ENCODE data around the gene CEP128. TPM values are rescaled to one million over a fixed set of nuclear protein-coding genes. Genes with fewer than 3 reads are reported as not detected.

CEP128 gene
- polyA plus RNA-seq, 1 donor (not counting 4 experiments of a cell fraction or from before 2014, with no cell fraction given): 2.6 TPM

GRCh38 chr14:80974679-80975078 lies 33.1 kb upstream of the CEP128 start:
- Histone ChIP-seq H3K4me3 (ENCODE audit: control insufficient read depth in 2 of 3, extremely low read depth in 1 of 3, insufficient read depth in 2 of 3, low read depth in 1 of 3, low read length in 3 of 3) (no peak overlapping the region), H3K79me2 (ENCODE audit: control insufficient read depth, insufficient read depth, low read length) (no peaks in the 10 kb centered on the region), H3K4me2 (ENCODE audit: control insufficient read depth, extremely low read depth, insufficient read depth, low read depth, low read length) (no peak overlapping the region), H3K36me3 (ENCODE audit: control insufficient read depth in 2 of 2, extremely low read depth in 1 of 2, insufficient read depth in 2 of 2, low read length in 2 of 2) (no peaks in the 10 kb centered on the region), H3K9ac (ENCODE audit: control insufficient read depth, extremely low read depth, insufficient read depth, low read length) (no peak overlapping the region), H3K27ac (ENCODE audit: control insufficient read depth, insufficient read depth, low read length) (no peak overlapping the region), H3K9me3 (ENCODE audit: control insufficient read depth, low read depth, low read length) (no peaks in the 10 kb centered on the region), H4K20me1 (ENCODE audit: control insufficient read depth, extremely low read depth, insufficient read depth, low read length) (no peaks in the 10 kb centered on the region), H3K4me1 (ENCODE audit: control insufficient read depth, extremely low read depth, insufficient read depth, low read length) (no peaks in the 10 kb centered on the region), H3K27me3 (ENCODE audit: control insufficient read depth, extremely low read depth, insufficient read depth, low read length) (peaks cover 15% of the 10 kb centered on the region), H3K9me1 (ENCODE audit: control insufficient read depth, extremely low read depth, insufficient read depth, low read length) (no peaks in the 10 kb centered on the region), H2AFZ (ENCODE audit: control insufficient read depth, low read length) (no peak overlapping the region)
- dilution Hi-C loops (cut with MboI; ENCODE audit: extremely low pct_ligation_motif_present, low sequenced_read_pairs): no loop called here
- TF ChIP-seq EZH2 (IDR thresholded peaks at IDR 0.05; ENCODE audit: low read length) (no peak), CTCF (optimal IDR thresholded peaks at IDR 0.05 in 1 of 3, IDR thresholded peaks at IDR 0.05 in 1 of 3, conservative IDR thresholded peaks at IDR 0.05 in 1 of 3; ENCODE audit: extremely low read depth in 1 of 3, insufficient read depth in 2 of 3, low read length in 3 of 3) (no peak)
- DNase-seq (ENCODE audit: low read depth, low spot score): no peak
- FAIRE-seq: no peak

GRCh38 chr14:80973931-80974641 lies 32.5 kb upstream of the CEP128 start:
- no peak for FAIRE-seq
- H3K27ac ChIP-seq (ENCODE audit: control insufficient read depth, insufficient read depth, low read length): no peak overlapping the region
- no peaks in the 10 kb centered on the region for H3K9me1 ChIP-seq (ENCODE audit: control insufficient read depth, extremely low read depth, insufficient read depth, low read length)
- no peaks in the 10 kb centered on the region for H3K36me3 ChIP-seq (ENCODE audit: control insufficient read depth in 2 of 2, extremely low read depth in 1 of 2, insufficient read depth in 2 of 2, low read length in 2 of 2)
- H2AFZ ChIP-seq (ENCODE audit: control insufficient read depth, low read length): no peak overlapping the region
- H3K4me2 ChIP-seq (ENCODE audit: control insufficient read depth, extremely low read depth, insufficient read depth, low read depth, low read length): no peak overlapping the region
- H3K79me2 ChIP-seq (ENCODE audit: control insufficient read depth, insufficient read depth, low read length): no peaks in the 10 kb centered on the region
- H3K9me3 ChIP-seq (ENCODE audit: control insufficient read depth, low read depth, low read length): no peaks in the 10 kb centered on the region
- no peak for DNase-seq (ENCODE audit: low read depth, low spot score)
- no peak for TF ChIP-seq CTCF (optimal IDR thresholded peaks at IDR 0.05 in 1 of 3, IDR thresholded peaks at IDR 0.05 in 1 of 3, conservative IDR thresholded peaks at IDR 0.05 in 1 of 3; ENCODE audit: extremely low read depth in 1 of 3, insufficient read depth in 2 of 3, low read length in 3 of 3)
- TF ChIP-seq EZH2 (IDR thresholded peaks at IDR 0.05; ENCODE audit: low read length): no peak
- H3K27me3 ChIP-seq (ENCODE audit: control insufficient read depth, extremely low read depth, insufficient read depth, low read length): peaks cover 15% of the 10 kb centered on the region
- no peak overlapping the region for H3K9ac ChIP-seq (ENCODE audit: control insufficient read depth, extremely low read depth, insufficient read depth, low read length)
- no peaks in the 10 kb centered on the region for H4K20me1 ChIP-seq (ENCODE audit: control insufficient read depth, extremely low read depth, insufficient read depth, low read length)
- no peaks in the 10 kb centered on the region for H3K4me1 ChIP-seq (ENCODE audit: control insufficient read depth, extremely low read depth, insufficient read depth, low read length)
- H3K4me3 ChIP-seq (ENCODE audit: control insufficient read depth in 2 of 3, extremely low read depth in 1 of 3, insufficient read depth in 2 of 3, low read depth in 1 of 3, low read length in 3 of 3): no peak overlapping the region
- dilution Hi-C loops (cut with MboI; ENCODE audit: extremely low pct_ligation_motif_present, low sequenced_read_pairs): no loop called here
